ENCODE measurements around the gene DSCAML1. TPM values are rescaled to one million over a fixed set of nuclear protein-coding genes. Genes with fewer than 3 reads are reported as not detected.
A peak's percentile ranks its signal among the peaks of the same experiment; 100 is the strongest.

The DSCAML1 gene
- total RNA-seq, 1 donor from 2014 or later = 1.4 TPM

- DNase-seq (ENCODE audit: low spot score) = no peak
Observed at GRCh38 chr11:117439256-117439655, 357.8 kb downstream of the DSCAML1 start.

GRCh38 chr11:117438371-117439000 lies 358.5 kb downstream of the DSCAML1 start:
- ATAC-seq (no peak), DNase-seq (ENCODE audit: low spot score) (no peak)

More at GRCh38 chr11:117439256-117439655, 357.8 kb downstream of the DSCAML1 start:
- ATAC-seq = no peak

GRCh38 chr11:117437791-117438130 lies 359.3 kb downstream of the DSCAML1 start:
- ATAC-seq = no peak
- no peak for DNase-seq (ENCODE audit: low spot score)

- DNase-seq (ENCODE audit: low spot score) (no peak), ATAC-seq (no peak)
Observed at GRCh38 chr11:117437041-117437790, 359.8 kb downstream of the DSCAML1 start.

GRCh38 chr11:117435326-117435725 lies 361.7 kb downstream of the DSCAML1 start:
- ATAC-seq = no peak
- DNase-seq (ENCODE audit: low spot score) = no peak

GRCh38 chr11:117434481-117434880 lies 362.5 kb downstream of the DSCAML1 start:
- DNase-seq (ENCODE audit: low spot score) (no peak), ATAC-seq (no peak)

GRCh38 chr11:117433717-117434116 lies 363.3 kb downstream of the DSCAML1 start:
- ATAC-seq (no peak), DNase-seq (ENCODE audit: low spot score) (no peak)

- ATAC-seq (no peak), DNase-seq (ENCODE audit: low spot score) (no peak)
Observed at GRCh38 chr11:117431436-117431835, 365.6 kb downstream of the DSCAML1 start.

- DNase-seq (ENCODE audit: low spot score) = no peak
- no peak for ATAC-seq
Observed at GRCh38 chr11:117430293-117430955, 366.6 kb downstream of the DSCAML1 start.

- ATAC-seq = no peak
Observed at GRCh38 chr11:117428856-117429229, 368.2 kb downstream of the DSCAML1 start.

GRCh38 chr11:117428186-117428855 lies 368.7 kb downstream of the DSCAML1 start:
- DNase-seq (ENCODE audit: low spot score) (no peak), ATAC-seq (no peak)

More at GRCh38 chr11:117428856-117429229, 368.2 kb downstream of the DSCAML1 start:
- no peak for DNase-seq (ENCODE audit: low spot score)

- ATAC-seq = no peak
- DNase-seq (ENCODE audit: low spot score) = no peak
Observed at GRCh38 chr11:117427356-117427874, 369.6 kb downstream of the DSCAML1 start.

GRCh38 chr11:117426941-117427340 lies 370.1 kb downstream of the DSCAML1 start:
- DNase-seq (ENCODE audit: low spot score) = no peak

GRCh38 chr11:117426297-117426685 lies 370.7 kb downstream of the DSCAML1 start:
- ATAC-seq (peak; percentile 90), DNase-seq (ENCODE audit: low spot score) (peak; percentile 58)

More at GRCh38 chr11:117426941-117427340, 370.1 kb downstream of the DSCAML1 start:
- no peak for ATAC-seq

GRCh38 chr11:117425679-117426296 lies 371.2 kb downstream of the DSCAML1 start:
- DNase-seq (ENCODE audit: low spot score) = no peak
- ATAC-seq = no peak

GRCh38 chr11:117424781-117425180 lies 372.2 kb downstream of the DSCAML1 start:
- no peak for ATAC-seq
- no peak for DNase-seq (ENCODE audit: low spot score)

- DNase-seq (ENCODE audit: low spot score) = no peak
- no peak for ATAC-seq
Observed at GRCh38 chr11:117423046-117423575, 373.9 kb downstream of the DSCAML1 start.

GRCh38 chr11:117421476-117421875 lies 375.5 kb downstream of the DSCAML1 start:
- no peak for ATAC-seq
- DNase-seq (ENCODE audit: low spot score) = no peak

- DNase-seq (ENCODE audit: low spot score) (no peak), ATAC-seq (no peak)
Observed at GRCh38 chr11:117421041-117421440, 376.0 kb downstream of the DSCAML1 start.

- DNase-seq (ENCODE audit: low spot score) = no peak
- no peak for ATAC-seq
Observed at GRCh38 chr11:117420598-117420997, 376.4 kb downstream of the DSCAML1 start.

GRCh38 chr11:117420143-117420485 lies 376.9 kb downstream of the DSCAML1 start:
- ATAC-seq = no peak
- DNase-seq (ENCODE audit: low spot score) = no peak
